Eye (tissue), 1 donor: ENCODE results near the gene CCNF.
"Not testable (repeated sequence)": the region's sequence is repeated elsewhere in the genome, so short reads cannot be mapped to it uniquely, and the experiment has no call there.

Experiments
- DNase-seq: peaks from one replicate; pipeline ENCODE4 v3.0.0-alpha.2; 2015

The CCNF gene

GRCh38 chr16:2429771-2430663, 770 bp downstream of the CCNF start:
- peak; percentile 53 for DNase-seq

GRCh38 chr16:2432286-2432685, 3.0 kb downstream of the CCNF start:
- DNase-seq: no peak

- DNase-seq: no peak
These were observed 3.7 kb downstream of the CCNF start for GRCh38 chr16:2432801-2433505.

GRCh38 chr16:2435236-2435635, 6.0 kb downstream of the CCNF start:
- DNase-seq: not testable (repeated sequence)

- DNase-seq: no peak
These were observed 6.9 kb downstream of the CCNF start for GRCh38 chr16:2436110-2436509.

GRCh38 chr16:2437032-2437790, 8.0 kb downstream of the CCNF start:
- DNase-seq: no peak

GRCh38 chr16:2438121-2438520, 8.9 kb downstream of the CCNF start:
- DNase-seq: no peak

- DNase-seq: no peak
These were observed 10.4 kb downstream of the CCNF start for GRCh38 chr16:2439598-2439997.

- not testable (repeated sequence) for DNase-seq
These were observed 12.0 kb downstream of the CCNF start for GRCh38 chr16:2441143-2441804.

- DNase-seq: no peak
These were observed 14.3 kb downstream of the CCNF start for GRCh38 chr16:2443555-2443954.

- DNase-seq: no peak
These were observed 18.8 kb downstream of the CCNF start for GRCh38 chr16:2447920-2448583.

GRCh38 chr16:2449118-2449517, 19.9 kb downstream of the CCNF start:
- no peak for DNase-seq

GRCh38 chr16:2450535-2450934, 21.3 kb downstream of the CCNF start:
- no peak for DNase-seq

- no peak for DNase-seq
These were observed 21.7 kb downstream of the CCNF start for GRCh38 chr16:2450975-2451381.

- DNase-seq: no peak
These were observed 22.6 kb downstream of the CCNF start for GRCh38 chr16:2451851-2452320.

- DNase-seq: no peak
These were observed 23.4 kb downstream of the CCNF start for GRCh38 chr16:2452650-2453049.

- no peak for DNase-seq
These were observed 26.0 kb downstream of the CCNF start for GRCh38 chr16:2455081-2455845.

- no peak for DNase-seq
These were observed 27.4 kb downstream of the CCNF start for GRCh38 chr16:2456551-2457153.

- no peak for DNase-seq
These were observed 28.0 kb downstream of the CCNF start for GRCh38 chr16:2457267-2457666.

GRCh38 chr16:2457946-2458345, 28.7 kb downstream of the CCNF start:
- DNase-seq: no peak
